K562 (cell line): Measurements from ENCODE around the gene LY6G5B. TPM values are rescaled to one million over a fixed set of nuclear protein-coding genes. Genes with fewer than 3 reads are reported as not detected.

Source experiments
- ATAC-seq: fragments of 200-7000 bp; cut with Tn5 transposase; 3 replicates; pipeline ENCODE4 v1.9.1; 2020; ENCODE audit warnings: moderate library complexity
- BruUV-seq: library from RNA; stranded (reverse); fragments of 400-500 nt; replicated peaks from 2 replicates; lab custom pipeline; 2021; lab: Mats Ljungman, UMichigan
- CTCF ChIA-PET: fragments of 300-600 bp; formaldehyde crosslinking; extraction: SDS; loops from one replicate; lab custom pipeline; 2021; ENCODE audit warnings: low intra/inter-chr PET ratio; lab: Yijun Ruan, JAX
- POLR2A ChIA-PET: fragments of 300-600, 350-650 bp; sonication (Branson Sonifier 250); formaldehyde crosslinking; extraction: SDS; loops from one replicate; lab custom pipeline; 2021; ENCODE audit warnings: antibody characterized with exemption, inconsistent platforms; lab: Yijun Ruan, JAX
- DNase-seq, 4 experiments: peaks; one replicate each; pipeline versions ENCODE4 v3.0.0 to v3.0.0-alpha.2; 2011 to 2018; ENCODE audit warnings: low spot score in 3 of 4, mixed read lengths in 3 of 4; ENCODE audit errors: extremely low read depth in 1 of 4
- FAIRE-seq: peaks from 2 replicates; lab custom pipeline; 2011; peaks lifted over from hg19 to GRCh38; lab: Jason Lieb, UNC
- H2AFZ ChIP-seq: 2 replicates; pipeline ENCODE4 v1.6.0; 2011; ENCODE audit warnings: low read depth, low read length, control low read depth, inconsistent platforms
- H3K27ac ChIP-seq: fragments of 200-600 bp; 3 replicates; pipeline ENCODE4 v1.8.0; 2011; ENCODE audit warnings: low read depth, mild to moderate bottlenecking, control low read depth, inconsistent platforms, low read length, moderate library complexity, mixed read lengths; ENCODE audit errors: extremely low read depth
- H3K27me3 ChIP-seq, 2 experiments: fragments of 300-600 bp in 1 of 2; 2 replicates in 1 of 2; 3 replicates in 1 of 2; pipeline versions ENCODE4 v1.6.0 to v1.8.0; 2011; ENCODE audit warnings: inconsistent platforms in 2 of 2, low read length in 2 of 2, mild to moderate bottlenecking in 1 of 2, mixed read lengths in 1 of 2, moderate library complexity in 1 of 2; ENCODE audit not compliant: control insufficient read depth in 2 of 2, insufficient read depth in 2 of 2
- H3K36me3 ChIP-seq: fragments of 300-600 bp; 3 replicates; pipeline ENCODE4 v1.8.0; 2011; ENCODE audit warnings: mild to moderate bottlenecking, low read length, inconsistent platforms; ENCODE audit not compliant: control insufficient read depth, insufficient read depth
- H3K4me1 ChIP-seq, 2 experiments: fragments of 200-600 bp in 1 of 2; replicated peaks in 1 of 2; 2 replicates in 1 of 2; 3 replicates in 1 of 2; pipeline versions ENCODE4 v1.5.1 to v1.8.0; 2011; ENCODE audit warnings: inconsistent platforms in 2 of 2, low read length in 2 of 2, mild to moderate bottlenecking in 1 of 2, mixed read lengths in 1 of 2, moderate library complexity in 1 of 2; ENCODE audit not compliant: control insufficient read depth in 2 of 2, insufficient read depth in 2 of 2
- H3K4me2 ChIP-seq: 2 replicates; pipeline ENCODE4 v1.6.1; 2011; ENCODE audit warnings: low read length, control low read depth, inconsistent platforms, mixed read lengths; ENCODE audit not compliant: insufficient read depth
- H3K4me3 ChIP-seq: fragments of 200-600 bp; sonication (generic), shearing (Covaris generic); 2 replicates; pipeline ENCODE4 v1.5.1; 2016; ENCODE audit warnings: control low read depth, inconsistent platforms
- H3K79me2 ChIP-seq: fragments of 200-600 bp; 3 replicates; pipeline ENCODE4 v1.8.0; 2011; ENCODE audit warnings: low read length, inconsistent platforms; ENCODE audit not compliant: control insufficient read depth, insufficient read depth
- H3K9ac ChIP-seq, 2 experiments: 2 replicates each; pipeline versions ENCODE4 v1.6.0 to v1.6.1; 2011; ENCODE audit warnings: low read depth in 2 of 2, low read length in 2 of 2, control low read depth in 1 of 2, inconsistent platforms in 1 of 2, mild to moderate bottlenecking in 1 of 2, mixed read lengths in 1 of 2; ENCODE audit not compliant: insufficient read depth in 1 of 2
- H3K9me1 ChIP-seq: one replicate; pipeline ENCODE4 v1.6.0; 2011; ENCODE audit warnings: inconsistent platforms, mild to moderate bottlenecking, low read length, moderate library complexity; ENCODE audit not compliant: control insufficient read depth, insufficient read depth
- H3K9me3 ChIP-seq: replicated peaks from 2 replicates; pipeline ENCODE4 v1.5.1; 2011; ENCODE audit warnings: low read depth, low read length, inconsistent platforms; ENCODE audit not compliant: control insufficient read depth, insufficient read depth
- H4K20me1 ChIP-seq: replicated peaks from 2 replicates; pipeline ENCODE4 v1.6.1; 2011; ENCODE audit warnings: low read length, inconsistent platforms, mixed read lengths; ENCODE audit not compliant: control insufficient read depth, insufficient read depth
- FOXK1 ChIP-seq: sonication (generic); formaldehyde crosslinking; IDR thresholded peaks from 2 replicates; pipeline ENCODE4 v1.8.0; 2022; ENCODE audit warnings: missing genetic modification reagents, mild to moderate bottlenecking, borderline replicate concordance
- MCM7 ChIP-seq, 2 experiments: fragments of 450-650 bp; IDR thresholded peaks; 2 replicates each; pipeline ENCODE4 v1.6.1; 2016 to 2018
- ZNF224 ChIP-seq: sonication (generic); formaldehyde crosslinking; IDR thresholded peaks from 2 replicates; pipeline ENCODE4 v1.8.0; 2022; ENCODE audit warnings: mild to moderate bottlenecking, missing genetic modification reagents
- ZNF311 ChIP-seq: fragments of 250-450 bp; sonication (Bioruptor Pico); IDR thresholded peaks from 2 replicates; pipeline ENCODE4 v1.4.0; 2020; ENCODE audit warnings: mild to moderate bottlenecking, moderate library complexity
- WGBS: fragments of 100-300 bp; shearing (Covaris generic); methylation state at CpG from one replicate; pipeline ENCODE4 v1.1.6; 2016; ENCODE audit warnings: low coverage, mixed read lengths; ENCODE audit not compliant: insufficient coverage; ENCODE audit errors: missing lambda C conversion rate; 5-methylcytosine and 5-hydroxymethylcytosine counted together
- in situ Hi-C: fragments of 300-500 bp; cut with MboI; formaldehyde crosslinking; loops from 4 replicates; pipeline ENCODE4 v1.15.0; 2018; ENCODE audit warnings: inconsistent platforms, mixed read lengths
- intact Hi-C: fragments of 100-400 bp; cut with micrococcal nuclease; formaldehyde crosslinking; loops from 2 replicates; pipeline ENCODE4 v1.14.2; 2022
- polyA plus RNA-seq, 8 experiments: library from polyadenylated mRNA; depleted of rRNA in 4 of 8; stranded (reverse) in 5 of 8; unstranded in 3 of 8; fragments of >200 nt; fragmentation: Nextera tagmentation in 2 of 8; fragmentation: Illumina TruSeq in 1 of 8; extraction: Ambion mirVana in 2 of 8; extraction: Trizol in 1 of 8; gene quantifications; 2 replicates each; pipeline versions ENCODE4 v1.2.1 to v1.2.3, GENCODE V29; 2011 to 2014; ENCODE audit warnings: inconsistent platforms in 1 of 8, missing spikeins in 1 of 8
- total RNA-seq, 7 experiments: library from RNA; depleted of rRNA in 6 of 7; stranded (reverse); fragments of >200 nt in 6 of 7; fragmentation: Illumina TruSeq in 2 of 7; extraction: Trizol in 2 of 7; gene quantifications; 2 replicates each; pipeline versions ENCODE4 v1.2.1 to v1.2.3, GENCODE V29; 2011 to 2021; ENCODE audit warnings: low replicate concordance in 1 of 7
- TF ChIP-seq, protein P1 (sequence below): fragments of 450-650 bp; conservative IDR thresholded peaks from 2 replicates; pipeline ENCODE4 v1.6.1; 2016; ENCODE audit warnings: missing genetic modification characterization, low read depth, mild to moderate bottlenecking, control low read depth, missing compliant biosample characterization

Gene LY6G5B
- total and polyA plus RNA-seq, 9 of the 15 experiments (the other 6 are each of a cell fraction or from before 2014, with no cell fraction given) = 6.0 to 27.0 (median 7.5) TPM

DNA sequence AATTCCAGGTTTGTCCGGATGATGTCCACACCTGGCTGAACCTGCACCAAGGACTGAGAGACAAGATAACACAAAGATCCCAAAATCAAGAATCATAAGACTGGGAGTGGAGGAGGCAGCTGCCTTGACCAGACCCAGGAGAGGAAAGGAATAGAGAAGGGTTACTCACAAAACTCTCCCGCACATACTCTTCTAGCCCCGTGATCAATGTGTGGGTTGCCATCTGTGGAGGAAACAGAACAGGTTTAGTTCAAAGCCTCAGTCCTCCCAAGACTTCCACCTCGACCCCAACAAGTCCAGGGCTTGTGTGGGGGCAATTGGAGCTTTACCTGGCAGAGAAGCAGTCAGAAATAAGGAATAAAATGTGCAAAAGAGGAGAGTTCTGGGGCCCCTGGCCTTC lies 28.4 kb upstream of the LY6G5B start:
- Histone ChIP-seq H3K4me2 (no peak overlapping the region), H3K79me2 (no peaks in the 10 kb centered on the region), H3K27me3 (no peaks in the 10 kb centered on the region), H3K9me3 (no peaks in the 10 kb centered on the region), H3K9me1 (no peaks in the 10 kb centered on the region), H4K20me1 (peaks cover 11% of the 10 kb centered on the region), H3K27ac (no peak overlapping the region), H3K4me1 (peaks cover 3 to 13% of the 10 kb centered on the region in 2 experiments; a peak in 4 of 5 replicates), H2AFZ (no peak overlapping the region), H3K9ac (peak overlapping the region in 1 of 2 experiments; percentile 21; a peak in 1 of 4 replicates)
- no peak for DNase-seq
- FAIRE-seq = no peak
- WGBS = 84% methylated on average over 4 of the region's 4 CpGs
- CTCF ChIA-PET = no interaction called here
- ATAC-seq = no peak
- TF ChIP-seq ZNF311 (CRISPR knock-in tag) (no peak), MCM7 (IDR thresholded peaks at IDR 0.05) (no peak), FOXK1 (CRISPR knock-in tag) (no peak), ZNF224 (no peak)
- TF ChIP-seq, protein P1, sequence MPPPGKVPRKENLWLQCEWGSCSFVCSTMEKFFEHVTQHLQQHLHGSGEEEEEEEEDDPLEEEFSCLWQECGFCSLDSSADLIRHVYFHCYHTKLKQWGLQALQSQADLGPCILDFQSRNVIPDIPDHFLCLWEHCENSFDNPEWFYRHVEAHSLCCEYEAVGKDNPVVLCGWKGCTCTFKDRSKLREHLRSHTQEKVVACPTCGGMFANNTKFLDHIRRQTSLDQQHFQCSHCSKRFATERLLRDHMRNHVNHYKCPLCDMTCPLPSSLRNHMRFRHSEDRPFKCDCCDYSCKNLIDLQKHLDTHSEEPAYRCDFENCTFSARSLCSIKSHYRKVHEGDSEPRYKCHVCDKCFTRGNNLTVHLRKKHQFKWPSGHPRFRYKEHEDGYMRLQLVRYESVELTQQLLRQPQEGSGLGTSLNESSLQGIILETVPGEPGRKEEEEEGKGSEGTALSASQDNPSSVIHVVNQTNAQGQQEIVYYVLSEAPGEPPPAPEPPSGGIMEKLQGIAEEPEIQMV = no peak
- TF ChIP-seq, all 486 proteins: peak for 0
- intact Hi-C loops = no loop called here
- Histone ChIP-seq H3K4me3 (no peak overlapping the region), H3K36me3 (peaks cover 96% of the 10 kb centered on the region)
- POLR2A ChIA-PET = interaction anchor here (1.3 to 14.8 kb wide), 5 partner anchors 6 to 100 kb away, joined by 4 to 274 read pairs (median 75); partner anchors contain the start of genes APOM, BAG6, DDX39B and GPANK1
- BruUV-seq = no TSS peak
- in situ Hi-C loops = no loop called here
